Measurements from ENCODE around the gene PA2G4. TPM values are rescaled to one million over a fixed set of nuclear protein-coding genes. Genes with fewer than 3 reads are reported as not detected.
A peak's percentile ranks its signal among the peaks of the same experiment; 100 is the strongest.

PA2G4 gene
- total RNA-seq, 1 donor from 2014 or later: 130 TPM

GRCh38 chr12:56126732-56127239, 22.4 kb downstream of the PA2G4 start:
- peak overlapping the region; percentile 66 for H3K4me3 ChIP-seq (ENCODE audit: insufficient read depth, low read depth, low read length)
- DNase-seq (ENCODE audit: low read depth) (no peak), FAIRE-seq (no peak)
- no peaks in the 10 kb centered on the region for H3K9me3 Mint-ChIP-seq (ENCODE audit: unreplicated experiment)
- peak overlapping the region; percentile 48 for H3K27ac Mint-ChIP-seq (ENCODE audit: unreplicated experiment)
- peaks cover 2% of the 10 kb centered on the region for H3K36me3 Mint-ChIP-seq (ENCODE audit: low read depth, unreplicated experiment)
- no peak overlapping the region for H2AFZ ChIP-seq (ENCODE audit: low read depth, low read length)
- peaks cover 22% of the 10 kb centered on the region for H3K4me1 Mint-ChIP-seq (ENCODE audit: low read depth, unreplicated experiment)
- peaks cover 43% of the 10 kb centered on the region for H3K79me2 ChIP-seq (ENCODE audit: insufficient read depth, low read length)
- H3K9me3 ChIP-seq (ENCODE audit: insufficient read depth, low read depth, low read length): no peaks in the 10 kb centered on the region
- no peaks in the 10 kb centered on the region for H3K27me3 ChIP-seq (ENCODE audit: insufficient read depth, low read length)
- peaks cover 13% of the 10 kb centered on the region for H3K4me1 ChIP-seq (ENCODE audit: insufficient read depth, low read length)
- H3K9ac ChIP-seq (ENCODE audit: low read length): peak overlapping the region; percentile 74
- H3K4me3 Mint-ChIP-seq (ENCODE audit: unreplicated experiment): peak overlapping the region; percentile 98
- peak overlapping the region; percentile 90 for H3K4me2 ChIP-seq (ENCODE audit: low read length)
- peak overlapping the region; percentile 59 for H3K27ac ChIP-seq (ENCODE audit: low read depth, low read length)
- H4K20me1 ChIP-seq (ENCODE audit: insufficient read depth, low read length): peaks cover 18% of the 10 kb centered on the region
- no peaks in the 10 kb centered on the region for H3K27me3 Mint-ChIP-seq (ENCODE audit: low read depth, unreplicated experiment)
- peaks cover 10% of the 10 kb centered on the region for H3K36me3 ChIP-seq (ENCODE audit: insufficient read depth, low read length)
- no peak for TF ChIP-seq EZH2 (IDR thresholded peaks at IDR 0.05; ENCODE audit: insufficient read depth, low read length)
- TF ChIP-seq CTCF (IDR thresholded peaks at IDR 0.05; ENCODE audit: insufficient read depth, low read depth, low read length): no peak

GRCh38 chr12:56127485-56127887, 23.1 kb downstream of the PA2G4 start:
- H3K4me1 ChIP-seq (ENCODE audit: insufficient read depth, low read length): peaks cover 13% of the 10 kb centered on the region
- peak overlapping the region; percentile 97 for H3K27ac Mint-ChIP-seq (ENCODE audit: unreplicated experiment)
- H3K36me3 Mint-ChIP-seq (ENCODE audit: low read depth, unreplicated experiment): peaks cover 8% of the 10 kb centered on the region
- H2AFZ ChIP-seq (ENCODE audit: low read depth, low read length): peak overlapping the region; percentile 28
- H3K9me3 ChIP-seq (ENCODE audit: insufficient read depth, low read depth, low read length): no peaks in the 10 kb centered on the region
- H3K36me3 ChIP-seq (ENCODE audit: insufficient read depth, low read length): peaks cover 10% of the 10 kb centered on the region
- H3K4me3 ChIP-seq (ENCODE audit: insufficient read depth, low read depth, low read length): peak overlapping the region; percentile 66
- H3K79me2 ChIP-seq (ENCODE audit: insufficient read depth, low read length): peaks cover 49% of the 10 kb centered on the region
- H3K27me3 Mint-ChIP-seq (ENCODE audit: low read depth, unreplicated experiment): no peaks in the 10 kb centered on the region
- DNase-seq (ENCODE audit: low read depth) (no peak), FAIRE-seq (no peak)
- TF ChIP-seq CTCF (IDR thresholded peaks at IDR 0.05; ENCODE audit: insufficient read depth, low read depth, low read length) (no peak), EZH2 (IDR thresholded peaks at IDR 0.05; ENCODE audit: insufficient read depth, low read length) (no peak)
- H3K4me3 Mint-ChIP-seq (ENCODE audit: unreplicated experiment): peak overlapping the region; percentile 98
- H3K9ac ChIP-seq (ENCODE audit: low read length): peak overlapping the region; percentile 74
- H3K27ac ChIP-seq (ENCODE audit: low read depth, low read length): peak overlapping the region; percentile 59
- no peaks in the 10 kb centered on the region for H3K27me3 ChIP-seq (ENCODE audit: insufficient read depth, low read length)
- H3K4me1 Mint-ChIP-seq (ENCODE audit: low read depth, unreplicated experiment): peaks cover 22% of the 10 kb centered on the region
- H3K9me3 Mint-ChIP-seq (ENCODE audit: unreplicated experiment): no peaks in the 10 kb centered on the region
- peaks cover 19% of the 10 kb centered on the region for H4K20me1 ChIP-seq (ENCODE audit: insufficient read depth, low read length)
- peak overlapping the region; percentile 90 for H3K4me2 ChIP-seq (ENCODE audit: low read length)
